OCI-LY3 (cell line): ENCODE results near the gene POFUT2.

Experiments
- H2AFZ ChIP-seq: fragments of 200-600, 300-600 bp; shearing (Covaris generic); 2 replicates; pipeline ENCODE4 v1.6.0; 2014; ENCODE audit warnings: antibody characterized with exemption, low read depth, low read length
- H3K27ac ChIP-seq: fragments of 200-600, 300-600 bp; sonication (generic); 2 replicates; pipeline ENCODE4 v1.5.1; 2014; ENCODE audit warnings: mild to moderate bottlenecking, low read length, moderate library complexity, mixed read lengths
- H3K27me3 ChIP-seq: fragments of 200-600, 300-600 bp; sonication (generic); 2 replicates; pipeline ENCODE4 v1.6.1; 2014; ENCODE audit warnings: low read depth, low read length, mixed read lengths
- H3K36me3 ChIP-seq: fragments of 200-600, 300-600 bp; sonication (generic); replicated peaks from 2 replicates; pipeline ENCODE3; 2014; ENCODE audit warnings: low read depth, low read length, mixed read lengths
- H3K4me1 ChIP-seq: fragments of 300-600, 200-600 bp; sonication (generic); 2 replicates; pipeline ENCODE4 v1.6.1; 2014; ENCODE audit warnings: low read length, mixed read lengths
- H3K4me2 ChIP-seq: fragments of 200-600, 300-600 bp; sonication (generic); 2 replicates; pipeline ENCODE4 v1.6.1; 2014; ENCODE audit warnings: low read length, mixed read lengths
- H3K4me3 ChIP-seq: fragments of 300-600, 200-600 bp; sonication (generic); 2 replicates; pipeline ENCODE4 v1.5.1; 2014; ENCODE audit warnings: antibody characterized with exemption, mild to moderate bottlenecking, low read length, moderate library complexity
- H3K79me2 ChIP-seq: fragments of 300-600, 200-600 bp; shearing (Covaris generic); 2 replicates; pipeline ENCODE4 v1.6.1; 2014; ENCODE audit warnings: mild to moderate bottlenecking, low read length, mixed read lengths
- H3K9ac ChIP-seq: fragments of 300-600, 200-600 bp; shearing (Covaris generic); 2 replicates; pipeline ENCODE4 v1.6.0; 2014; ENCODE audit warnings: mild to moderate bottlenecking, low read length, moderate library complexity
- H3K9me3 ChIP-seq: fragments of 200-600, 300-600 bp; shearing (Covaris generic); 2 replicates; pipeline ENCODE4 v1.6.1; 2014; ENCODE audit warnings: low read length, mixed read lengths; ENCODE audit not compliant: insufficient read depth
- H4K20me1 ChIP-seq: fragments of 200-600, 300-600 bp; sonication (generic); 2 replicates; pipeline ENCODE4 v1.6.1; 2016; ENCODE audit warnings: low read length, mixed read lengths; ENCODE audit not compliant: insufficient read depth
- EZH2phosphoT487 ChIP-seq: fragments of 200-600 bp; shearing (Covaris generic); IDR thresholded peaks from 2 replicates; pipeline ENCODE4 v1.6.1; 2018; ENCODE audit warnings: antibody characterized with exemption, mixed run types, low read depth
- TF ChIP-seq, protein P1 (sequence below): fragments of 200-600, 300-600 bp; sonication (generic); IDR thresholded peaks from 2 replicates; pipeline ENCODE4 v1.5.1; 2014; ENCODE audit warnings: antibody characterized with exemption, low read length, low read depth

The POFUT2 gene

GRCh38 chr21:45330075-45330781 lies 42.5 kb upstream of the POFUT2 start:
- no peaks in the 10 kb centered on the region for H4K20me1 ChIP-seq
- H2AFZ ChIP-seq, result no peak overlapping the region
- H3K27me3 ChIP-seq, result no peaks in the 10 kb centered on the region
- H3K4me2 ChIP-seq, result no peak overlapping the region
- no peak for TF ChIP-seq EZH2phosphoT487
- TF ChIP-seq, protein P1, sequence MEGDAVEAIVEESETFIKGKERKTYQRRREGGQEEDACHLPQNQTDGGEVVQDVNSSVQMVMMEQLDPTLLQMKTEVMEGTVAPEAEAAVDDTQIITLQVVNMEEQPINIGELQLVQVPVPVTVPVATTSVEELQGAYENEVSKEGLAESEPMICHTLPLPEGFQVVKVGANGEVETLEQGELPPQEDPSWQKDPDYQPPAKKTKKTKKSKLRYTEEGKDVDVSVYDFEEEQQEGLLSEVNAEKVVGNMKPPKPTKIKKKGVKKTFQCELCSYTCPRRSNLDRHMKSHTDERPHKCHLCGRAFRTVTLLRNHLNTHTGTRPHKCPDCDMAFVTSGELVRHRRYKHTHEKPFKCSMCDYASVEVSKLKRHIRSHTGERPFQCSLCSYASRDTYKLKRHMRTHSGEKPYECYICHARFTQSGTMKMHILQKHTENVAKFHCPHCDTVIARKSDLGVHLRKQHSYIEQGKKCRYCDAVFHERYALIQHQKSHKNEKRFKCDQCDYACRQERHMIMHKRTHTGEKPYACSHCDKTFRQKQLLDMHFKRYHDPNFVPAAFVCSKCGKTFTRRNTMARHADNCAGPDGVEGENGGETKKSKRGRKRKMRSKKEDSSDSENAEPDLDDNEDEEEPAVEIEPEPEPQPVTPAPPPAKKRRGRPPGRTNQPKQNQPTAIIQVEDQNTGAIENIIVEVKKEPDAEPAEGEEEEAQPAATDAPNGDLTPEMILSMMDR, result no peak
- no peak overlapping the region for H3K27ac ChIP-seq
- no peaks in the 10 kb centered on the region for H3K4me1 ChIP-seq
- no peaks in the 10 kb centered on the region for H3K9me3 ChIP-seq
- H3K79me2 ChIP-seq, result no peaks in the 10 kb centered on the region
- no peak overlapping the region for H3K9ac ChIP-seq
- no peaks in the 10 kb centered on the region for H3K36me3 ChIP-seq
- no peak overlapping the region for H3K4me3 ChIP-seq

DNA sequence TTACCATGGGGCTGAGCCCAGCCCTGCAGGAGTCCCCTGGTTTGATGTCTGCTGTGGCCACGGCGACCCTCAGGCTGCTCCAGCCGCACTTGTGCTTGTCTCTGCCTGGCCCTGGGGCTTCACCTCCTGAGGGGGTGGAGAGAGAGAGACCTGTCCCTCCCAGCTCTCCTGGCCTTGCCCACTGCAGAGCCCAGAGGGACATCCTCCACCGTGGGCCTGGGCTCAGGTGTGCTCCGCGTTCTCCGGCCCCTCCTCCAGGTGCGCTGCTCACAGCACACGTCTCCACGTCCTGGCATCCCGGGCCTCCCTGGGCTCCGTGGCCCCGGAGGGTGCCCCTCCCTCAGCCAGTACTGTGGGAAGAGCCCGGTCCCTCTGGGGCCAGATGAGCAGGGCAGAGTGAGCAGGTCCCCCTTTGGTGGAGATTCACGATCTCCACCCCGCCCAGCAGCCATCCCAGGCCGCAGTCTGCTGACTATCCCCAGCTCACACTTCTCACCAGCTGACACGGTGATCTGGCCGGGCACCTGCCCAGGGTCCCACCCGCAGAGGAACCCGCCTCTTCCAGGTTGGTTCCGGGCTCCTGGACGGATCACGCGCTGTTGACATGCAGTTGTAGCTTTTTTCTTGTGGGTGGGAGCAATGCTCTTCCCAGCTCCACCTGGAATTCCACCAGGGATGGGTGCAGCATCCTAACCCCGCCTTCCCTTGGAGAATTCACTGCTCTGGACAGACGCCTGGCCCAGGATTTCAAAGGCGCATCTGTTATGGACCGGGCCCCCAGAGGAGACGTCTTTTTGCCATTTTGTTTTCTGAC lies 41.8 kb upstream of the POFUT2 start:
- no peaks in the 10 kb centered on the region for H3K4me1 ChIP-seq
- H3K79me2 ChIP-seq, result no peaks in the 10 kb centered on the region
- H3K27me3 ChIP-seq, result no peaks in the 10 kb centered on the region
- H2AFZ ChIP-seq, result no peak overlapping the region
- H3K36me3 ChIP-seq, result no peaks in the 10 kb centered on the region
- no peak overlapping the region for H3K4me3 ChIP-seq
- H3K9ac ChIP-seq, result no peak overlapping the region
- no peaks in the 10 kb centered on the region for H4K20me1 ChIP-seq
- no peaks in the 10 kb centered on the region for H3K9me3 ChIP-seq
- H3K4me2 ChIP-seq, result no peak overlapping the region
- TF ChIP-seq, protein P1, result no peak
- TF ChIP-seq EZH2phosphoT487, result no peak
- no peak overlapping the region for H3K27ac ChIP-seq

DNA sequence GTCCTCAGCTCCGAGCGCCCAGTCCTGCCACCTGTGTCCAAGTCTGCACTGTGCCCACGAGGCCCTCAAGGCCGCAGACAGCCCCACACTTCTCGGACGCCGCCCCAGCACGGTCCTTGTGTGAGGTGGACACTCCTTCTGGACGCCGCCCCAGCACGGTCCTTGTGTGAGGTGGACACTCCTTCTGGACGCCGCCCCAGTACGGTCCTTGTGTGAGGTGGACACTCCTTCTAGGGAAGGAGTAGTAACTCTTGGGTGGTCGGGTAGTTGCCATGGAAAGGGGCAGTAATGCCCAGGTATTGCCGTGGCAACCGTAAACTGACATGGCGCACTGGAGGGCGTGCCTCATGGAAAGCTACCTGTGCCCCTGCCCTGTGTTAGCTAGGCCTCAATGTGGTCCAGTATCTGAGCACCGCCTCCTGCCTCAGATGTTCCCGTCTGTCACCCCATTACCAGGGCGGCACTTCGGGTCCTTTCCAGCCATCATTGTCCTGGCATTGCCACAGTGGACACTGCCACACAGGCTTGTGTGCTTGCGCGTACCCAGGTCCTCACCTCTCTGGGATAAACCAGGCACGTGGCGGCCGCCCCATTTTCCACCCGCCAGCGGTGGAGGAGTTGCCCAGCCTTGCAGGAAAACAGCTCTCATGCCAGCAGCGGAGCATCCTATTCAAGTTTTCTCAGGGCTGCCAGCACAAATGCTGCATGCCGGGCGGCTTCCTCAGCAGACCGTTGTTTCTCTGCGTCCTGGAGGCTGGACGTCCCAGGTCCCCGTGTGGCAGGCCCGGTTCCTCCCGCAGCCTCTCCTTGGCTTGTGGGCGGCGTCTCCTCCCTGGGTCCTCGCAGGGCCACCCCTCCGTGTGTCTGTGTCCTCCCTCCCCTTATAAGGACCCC lies 40.8 kb upstream of the POFUT2 start:
- H3K79me2 ChIP-seq, result no peaks in the 10 kb centered on the region
- TF ChIP-seq EZH2phosphoT487, result no peak
- TF ChIP-seq, protein P1, result no peak
- H4K20me1 ChIP-seq, result no peaks in the 10 kb centered on the region
- H3K9ac ChIP-seq, result no peak overlapping the region
- no peak overlapping the region for H3K27ac ChIP-seq
- no peak overlapping the region for H3K4me3 ChIP-seq
- H3K4me2 ChIP-seq, result no peak overlapping the region
- H3K27me3 ChIP-seq, result no peaks in the 10 kb centered on the region
- H2AFZ ChIP-seq, result no peak overlapping the region
- H3K9me3 ChIP-seq, result no peaks in the 10 kb centered on the region
- H3K36me3 ChIP-seq, result no peaks in the 10 kb centered on the region
- no peaks in the 10 kb centered on the region for H3K4me1 ChIP-seq
